Ovary (tissue), 9 donors: ENCODE results near the gene KDM4C. TPM values are rescaled to one million over a fixed set of nuclear protein-coding genes. Genes with fewer than 3 reads are reported as not detected.

Experiments used
- DNase-seq, 5 donors: peaks; one replicate each; pipeline ENCODE4 v3.0.0-alpha.2; 2019 to 2020
- H3K27ac ChIP-seq, 2 donors: fragments of 200-600 bp; one replicate each; pipeline versions ENCODE4 v1.5.1 to v1.8.0; 2019 to 2022
- H3K27me3 ChIP-seq: fragments of 200-600 bp; one replicate; pipeline ENCODE4 v1.8.0; 2022
- H3K36me3 ChIP-seq: fragments of 200-600 bp; sonication (generic); one replicate; pipeline ENCODE4 v1.5.1; 2019
- H3K4me1 ChIP-seq: one replicate; pipeline ENCODE4 v1.8.1; 2013; ENCODE audit warnings: mild to moderate bottlenecking, moderate library complexity; ENCODE audit not compliant: insufficient read depth
- H3K4me3 ChIP-seq: fragments of 200-600 bp; sonication (generic); one replicate; pipeline ENCODE4 v1.5.1; 2017
- H3K9me3 ChIP-seq, 2 donors: fragments of 200-600 bp in 1 of 2; sonication (generic) in 1 of 2; one replicate each; pipeline versions ENCODE4 v1.5.1 to v1.8.1; 2013 to 2019; ENCODE audit warnings: mild to moderate bottlenecking in 1 of 2, moderate library complexity in 1 of 2
- EP300 ChIP-seq: sonication (generic); formaldehyde crosslinking; IDR thresholded peaks from one replicate; pipeline ENCODE4 v1.6.1; 2017; ENCODE audit warnings: antibody characterized with exemption
- POLR2A ChIP-seq: fragments of 450-650 bp; IDR thresholded peaks from one replicate; pipeline ENCODE4 v1.6.1; 2017; ENCODE audit warnings: antibody characterized with exemption, mild to moderate bottlenecking, moderate library complexity
- WGBS, 3 donors: extraction: QIAGEN DNeasy Blood & Tissue Kit in 1 of 3; methylation state at CpG; one replicate each; pipeline versions ENCODE4 v1.1.5 to v1.1.7; 2013 to 2017; 5-methylcytosine and 5-hydroxymethylcytosine counted together
- intact Hi-C, 4 donors: fragments of 100-400 bp; cut with DNase I; formaldehyde crosslinking; loops; one replicate each; pipeline versions ENCODE4 v1.11.0 to v1.15.1; 2022 to 2023
- polyA plus RNA-seq, 2 donors: library from polyadenylated mRNA; stranded (reverse); fragments of 200-250 nt in 1 of 2; fragments of 350-450 nt in 1 of 2; fragmentation: Illumina TruSeq in 1 of 2; extraction: RNeasy Lipid Tissue Mini Kit (QIAGEN cat#74804) in 1 of 2; gene quantifications; one replicate each; pipeline ENCODE4 v1.2.3, GENCODE V29; 2013 to 2014
- total RNA-seq, 7 donors: library from RNA; depleted of rRNA in 2 of 7; stranded (reverse); fragments of >200 nt in 2 of 7; fragmentation: NEBNext Ultra II Directional in 3 of 7; extraction: Animal tissue kit (Norgen Biotek cat#: 25700) in 3 of 7; gene quantifications; one replicate each; pipeline versions ENCODE4 v1.1.0 to v1.2.4, GENCODE V29; 2016 to 2023
- TF ChIP-seq, protein P1 (sequence below), 3 donors: fragments of 450-650 bp in 2 of 3; fragments of 200-600 bp in 1 of 3; IDR thresholded peaks; one replicate each; pipeline versions ENCODE4 v1.5.1 to v1.8.0; 2016 to 2022; ENCODE audit warnings: antibody characterized with exemption in 3 of 3, mild to moderate bottlenecking in 1 of 3
- donor health status: DM: no; HTN: no; CAD: no; lungs with moderate emphysema.
- donor health status: DM: no; HTN: no; CAD: no.
- donor health status: Bipolar disorder and iron deficiency.
- donor health status: DM: yes; HTN: yes; CAD: no.
- donor health status: DM: no; HTN: no; CAD: no.
- donor health status: DM: yes; HTN: yes; CAD: no.

The KDM4C gene
- total and polyA plus RNA-seq, 9 donors, result 9.5 to 35.6 (median 26.7) TPM

GRCh38 chr9:7051711-7052110 lies 293.9 kb downstream of the KDM4C start:
- Histone ChIP-seq H3K4me3 (no peak overlapping the region), H3K36me3 (no peaks in the 10 kb centered on the region), H3K27me3 (no peaks in the 10 kb centered on the region), H3K27ac (no peak overlapping the region), H3K4me1 (no peaks in the 10 kb centered on the region), H3K9me3 (no peaks in the 10 kb centered on the region)
- 80 to 87% (median 81%) methylated on average over 3 of the region's 3 CpGs for WGBS, 3 donors
- no peak for DNase-seq
- intact Hi-C loops, result no loop called here
- TF ChIP-seq, protein P1, sequence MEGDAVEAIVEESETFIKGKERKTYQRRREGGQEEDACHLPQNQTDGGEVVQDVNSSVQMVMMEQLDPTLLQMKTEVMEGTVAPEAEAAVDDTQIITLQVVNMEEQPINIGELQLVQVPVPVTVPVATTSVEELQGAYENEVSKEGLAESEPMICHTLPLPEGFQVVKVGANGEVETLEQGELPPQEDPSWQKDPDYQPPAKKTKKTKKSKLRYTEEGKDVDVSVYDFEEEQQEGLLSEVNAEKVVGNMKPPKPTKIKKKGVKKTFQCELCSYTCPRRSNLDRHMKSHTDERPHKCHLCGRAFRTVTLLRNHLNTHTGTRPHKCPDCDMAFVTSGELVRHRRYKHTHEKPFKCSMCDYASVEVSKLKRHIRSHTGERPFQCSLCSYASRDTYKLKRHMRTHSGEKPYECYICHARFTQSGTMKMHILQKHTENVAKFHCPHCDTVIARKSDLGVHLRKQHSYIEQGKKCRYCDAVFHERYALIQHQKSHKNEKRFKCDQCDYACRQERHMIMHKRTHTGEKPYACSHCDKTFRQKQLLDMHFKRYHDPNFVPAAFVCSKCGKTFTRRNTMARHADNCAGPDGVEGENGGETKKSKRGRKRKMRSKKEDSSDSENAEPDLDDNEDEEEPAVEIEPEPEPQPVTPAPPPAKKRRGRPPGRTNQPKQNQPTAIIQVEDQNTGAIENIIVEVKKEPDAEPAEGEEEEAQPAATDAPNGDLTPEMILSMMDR (IDR thresholded peaks at IDR 0.05), result no peak
- TF ChIP-seq EP300, result no peak
- no peak for TF ChIP-seq POLR2A

- 48 to 72% (median 49%) methylated on average over 2 of the region's 2 CpGs for WGBS, 3 donors
- no peaks in the 10 kb centered on the region for H3K4me1 ChIP-seq
- intact Hi-C loops, result no loop called here
- H3K27me3 ChIP-seq, result no peaks in the 10 kb centered on the region
- no peak overlapping the region for H3K4me3 ChIP-seq
- no peak for DNase-seq
- TF ChIP-seq, protein P1 (IDR thresholded peaks at IDR 0.05), result no peak
- no peak for TF ChIP-seq POLR2A
- TF ChIP-seq EP300, result no peak
- no peak overlapping the region for H3K27ac ChIP-seq
- H3K36me3 ChIP-seq, result no peaks in the 10 kb centered on the region
- no peaks in the 10 kb centered on the region for H3K9me3 ChIP-seq
Observed at GRCh38 chr9:7053903-7054302, 296.1 kb downstream of the KDM4C start.

- TF ChIP-seq POLR2A (no peak), EP300 (no peak)
- TF ChIP-seq, protein P1 (IDR thresholded peaks at IDR 0.05), result no peak
- Histone ChIP-seq H3K4me3 (no peak overlapping the region), H3K9me3 (no peaks in the 10 kb centered on the region), H3K27ac (no peak overlapping the region), H3K36me3 (no peaks in the 10 kb centered on the region), H3K4me1 (no peaks in the 10 kb centered on the region), H3K27me3 (no peaks in the 10 kb centered on the region)
- intact Hi-C loops, result no loop called here
- no peak for DNase-seq
- 88 to 92% (median 89%) methylated on average over 7 of the region's 7 CpGs for WGBS, 3 donors
Observed at GRCh38 chr9:7055171-7055903, 297.6 kb downstream of the KDM4C start.

- Histone ChIP-seq H3K9me3 (no peaks in the 10 kb centered on the region), H3K4me1 (no peaks in the 10 kb centered on the region), H3K4me3 (no peak overlapping the region), H3K27ac (no peak overlapping the region), H3K27me3 (no peaks in the 10 kb centered on the region), H3K36me3 (no peaks in the 10 kb centered on the region)
- TF ChIP-seq, protein P1 (IDR thresholded peaks at IDR 0.05), result no peak
- TF ChIP-seq POLR2A (no peak), EP300 (no peak)
- no peak for DNase-seq
- intact Hi-C loops, result no loop called here
Observed at GRCh38 chr9:7056254-7056653, 298.5 kb downstream of the KDM4C start.
